ENCODE data around the gene TNFAIP1.

TNFAIP1 gene

DNA sequence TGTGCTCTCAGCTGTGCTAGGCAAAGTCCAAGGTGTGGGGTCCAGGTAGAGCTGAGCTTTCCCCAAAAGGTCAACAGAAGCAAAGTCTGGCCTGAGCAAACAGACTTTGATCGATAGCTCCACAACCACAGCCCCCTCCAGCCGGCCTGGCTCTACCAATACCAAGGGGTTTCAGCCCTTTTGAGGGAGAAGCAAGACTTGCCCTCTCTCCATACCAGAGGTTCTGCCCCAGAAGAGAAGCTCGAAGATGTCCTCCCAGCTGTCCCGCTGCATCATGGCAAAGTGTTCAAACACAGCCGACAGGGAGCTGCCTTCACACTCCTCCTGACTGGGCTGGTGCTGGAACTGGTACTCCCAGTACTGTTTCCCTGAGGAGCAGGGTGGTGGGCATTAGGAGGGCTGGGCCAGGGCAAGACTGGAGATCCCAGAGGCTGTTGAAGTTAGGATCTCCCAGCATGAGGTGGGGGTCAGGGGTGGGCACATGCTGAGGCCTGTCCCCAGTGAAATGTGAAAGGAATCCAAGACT lies 32.8 kb downstream of the TNFAIP1 start:
- TF ChIP-seq, protein P1, sequence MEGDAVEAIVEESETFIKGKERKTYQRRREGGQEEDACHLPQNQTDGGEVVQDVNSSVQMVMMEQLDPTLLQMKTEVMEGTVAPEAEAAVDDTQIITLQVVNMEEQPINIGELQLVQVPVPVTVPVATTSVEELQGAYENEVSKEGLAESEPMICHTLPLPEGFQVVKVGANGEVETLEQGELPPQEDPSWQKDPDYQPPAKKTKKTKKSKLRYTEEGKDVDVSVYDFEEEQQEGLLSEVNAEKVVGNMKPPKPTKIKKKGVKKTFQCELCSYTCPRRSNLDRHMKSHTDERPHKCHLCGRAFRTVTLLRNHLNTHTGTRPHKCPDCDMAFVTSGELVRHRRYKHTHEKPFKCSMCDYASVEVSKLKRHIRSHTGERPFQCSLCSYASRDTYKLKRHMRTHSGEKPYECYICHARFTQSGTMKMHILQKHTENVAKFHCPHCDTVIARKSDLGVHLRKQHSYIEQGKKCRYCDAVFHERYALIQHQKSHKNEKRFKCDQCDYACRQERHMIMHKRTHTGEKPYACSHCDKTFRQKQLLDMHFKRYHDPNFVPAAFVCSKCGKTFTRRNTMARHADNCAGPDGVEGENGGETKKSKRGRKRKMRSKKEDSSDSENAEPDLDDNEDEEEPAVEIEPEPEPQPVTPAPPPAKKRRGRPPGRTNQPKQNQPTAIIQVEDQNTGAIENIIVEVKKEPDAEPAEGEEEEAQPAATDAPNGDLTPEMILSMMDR (IDR thresholded peaks at IDR 0.05): no peak
- no peak for TF ChIP-seq ZFX (IDR thresholded peaks at IDR 0.05; ENCODE audit: borderline replicate concordance)
- H3K27ac ChIP-seq: no peak overlapping the region

DNA sequence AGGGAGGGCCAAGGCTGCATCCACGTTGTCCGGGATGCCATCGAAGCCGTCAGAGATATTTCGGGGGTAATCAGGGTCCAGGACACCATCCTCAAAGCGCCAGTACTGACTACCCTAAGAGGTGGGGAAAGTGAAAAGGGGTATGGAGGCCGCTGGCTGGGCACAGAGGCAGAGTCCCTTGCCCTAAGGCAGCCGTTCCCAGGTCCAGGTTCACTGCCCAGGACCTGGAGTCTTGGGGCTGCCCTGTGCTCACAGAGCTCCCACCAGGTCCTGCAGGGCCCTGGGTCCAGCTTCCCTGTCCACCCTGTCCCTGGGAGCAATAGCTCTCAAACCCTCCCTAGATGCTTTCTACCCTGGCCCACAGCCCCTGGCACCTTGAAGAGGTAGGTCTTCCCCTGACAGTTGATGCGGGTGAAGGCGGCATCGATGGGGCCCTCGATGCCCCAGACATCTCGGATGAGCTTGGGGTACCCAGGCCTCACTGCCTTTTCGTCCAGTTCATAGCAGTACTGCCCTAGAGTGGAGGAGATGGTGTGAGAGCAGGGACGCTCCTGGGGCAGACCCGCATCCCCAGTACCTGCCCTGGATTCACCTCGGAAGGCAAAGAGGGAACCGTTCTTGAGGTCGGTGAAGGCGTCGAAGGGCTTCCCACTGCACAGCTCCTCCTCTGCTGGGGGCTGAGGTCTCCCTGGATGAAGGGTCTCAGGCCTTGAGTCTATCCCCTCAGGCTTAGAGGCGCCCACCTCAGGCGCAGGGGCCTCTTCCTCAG lies 33.5 kb downstream of the TNFAIP1 start:
- peak overlapping the region; percentile 86 for H3K27ac ChIP-seq
- TF ChIP-seq, protein P1 (IDR thresholded peaks at IDR 0.05): no peak
- no peak for TF ChIP-seq ZFX (IDR thresholded peaks at IDR 0.05; ENCODE audit: borderline replicate concordance)

DNA sequence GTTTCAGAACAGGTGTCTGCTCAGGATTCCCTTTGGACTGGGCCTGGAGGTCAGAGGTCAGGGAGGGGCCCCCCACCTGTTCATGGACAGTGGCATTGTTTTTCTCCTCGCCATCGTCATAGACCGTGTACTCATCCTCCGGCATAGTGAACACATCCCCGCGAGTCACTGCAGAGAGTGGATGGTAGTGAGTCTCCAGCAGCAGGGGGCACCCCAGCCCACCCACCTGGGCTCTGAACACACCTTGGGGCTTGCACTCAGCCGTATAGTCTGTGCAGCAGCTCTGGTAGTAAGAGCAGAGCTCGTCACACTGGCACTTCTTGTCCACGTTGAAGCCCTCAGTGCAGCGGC lies 34.1 kb downstream of the TNFAIP1 start:
- peak overlapping the region; percentile 86 for H3K27ac ChIP-seq
- no peak for TF ChIP-seq ZFX (IDR thresholded peaks at IDR 0.05; ENCODE audit: borderline replicate concordance)
- TF ChIP-seq, protein P1 (IDR thresholded peaks at IDR 0.05): no peak

DNA sequence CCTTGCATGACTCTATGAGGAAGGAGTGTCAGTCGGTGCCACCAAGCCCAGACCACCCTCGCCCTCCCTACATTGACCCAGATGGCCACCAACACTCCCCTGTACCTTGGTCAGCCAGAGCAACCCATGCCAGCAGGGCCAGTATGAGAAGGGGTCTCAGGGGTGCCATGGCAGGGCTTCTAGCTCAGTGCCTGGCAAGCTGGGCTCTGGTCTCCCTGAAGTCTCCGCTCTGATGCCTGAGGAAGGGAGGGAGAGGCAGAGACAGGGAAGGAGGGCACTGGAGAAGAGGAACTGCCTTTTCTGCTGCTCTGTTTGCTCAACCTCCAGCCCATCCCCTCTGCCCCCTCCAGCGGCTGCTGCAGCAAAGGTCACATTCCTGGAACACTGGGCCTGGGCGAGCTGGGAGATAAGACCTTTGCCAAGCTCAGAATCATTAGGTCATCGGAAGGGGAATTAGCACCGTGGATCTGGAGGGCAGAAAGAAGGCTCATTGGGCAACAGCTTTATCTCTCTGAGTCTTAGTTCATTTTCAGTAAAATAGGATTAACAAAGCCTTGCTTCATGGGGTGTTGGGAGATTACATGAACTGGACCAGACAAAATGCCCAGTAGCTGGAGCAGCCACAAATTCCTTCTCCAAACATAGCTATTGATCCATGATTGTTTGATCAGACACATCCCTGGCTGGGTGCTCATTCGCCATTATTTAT lies 34.6 kb downstream of the TNFAIP1 start, which contains the start of gene VTN:
VTN (minus strand) TSS at position 273 of the 709 bp plus-strand sequence; CDS start at position 169, 104 bp downstream.
- H3K27ac ChIP-seq: peak within 1 kb of the TSS; percentile 86
- no peak for TF ChIP-seq ZFX (IDR thresholded peaks at IDR 0.05; ENCODE audit: borderline replicate concordance)
- TF ChIP-seq, protein P1 (IDR thresholded peaks at IDR 0.05): no peak

DNA sequence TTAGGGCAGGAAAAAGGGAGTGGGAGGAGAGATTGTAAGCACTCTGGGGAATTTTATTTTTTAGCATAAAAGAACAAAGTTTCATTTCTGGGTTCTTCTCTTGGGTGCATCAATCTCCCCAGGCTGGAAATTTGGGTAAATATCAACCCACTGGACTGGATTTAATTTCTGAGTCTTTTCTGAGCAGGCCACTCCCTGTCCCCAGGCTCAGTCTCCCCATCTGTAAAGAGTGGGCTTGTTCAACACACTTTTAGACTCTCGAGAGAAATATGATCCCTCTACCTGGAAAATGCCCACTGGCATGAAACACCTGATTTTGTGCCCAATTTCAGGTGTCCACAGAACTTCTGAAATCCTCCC lies 35.2 kb downstream of the TNFAIP1 start:
- H3K27ac ChIP-seq: peak overlapping the region; percentile 86
- TF ChIP-seq ZFX (IDR thresholded peaks at IDR 0.05; ENCODE audit: borderline replicate concordance): no peak
- TF ChIP-seq, protein P1 (IDR thresholded peaks at IDR 0.05): no peak

DNA sequence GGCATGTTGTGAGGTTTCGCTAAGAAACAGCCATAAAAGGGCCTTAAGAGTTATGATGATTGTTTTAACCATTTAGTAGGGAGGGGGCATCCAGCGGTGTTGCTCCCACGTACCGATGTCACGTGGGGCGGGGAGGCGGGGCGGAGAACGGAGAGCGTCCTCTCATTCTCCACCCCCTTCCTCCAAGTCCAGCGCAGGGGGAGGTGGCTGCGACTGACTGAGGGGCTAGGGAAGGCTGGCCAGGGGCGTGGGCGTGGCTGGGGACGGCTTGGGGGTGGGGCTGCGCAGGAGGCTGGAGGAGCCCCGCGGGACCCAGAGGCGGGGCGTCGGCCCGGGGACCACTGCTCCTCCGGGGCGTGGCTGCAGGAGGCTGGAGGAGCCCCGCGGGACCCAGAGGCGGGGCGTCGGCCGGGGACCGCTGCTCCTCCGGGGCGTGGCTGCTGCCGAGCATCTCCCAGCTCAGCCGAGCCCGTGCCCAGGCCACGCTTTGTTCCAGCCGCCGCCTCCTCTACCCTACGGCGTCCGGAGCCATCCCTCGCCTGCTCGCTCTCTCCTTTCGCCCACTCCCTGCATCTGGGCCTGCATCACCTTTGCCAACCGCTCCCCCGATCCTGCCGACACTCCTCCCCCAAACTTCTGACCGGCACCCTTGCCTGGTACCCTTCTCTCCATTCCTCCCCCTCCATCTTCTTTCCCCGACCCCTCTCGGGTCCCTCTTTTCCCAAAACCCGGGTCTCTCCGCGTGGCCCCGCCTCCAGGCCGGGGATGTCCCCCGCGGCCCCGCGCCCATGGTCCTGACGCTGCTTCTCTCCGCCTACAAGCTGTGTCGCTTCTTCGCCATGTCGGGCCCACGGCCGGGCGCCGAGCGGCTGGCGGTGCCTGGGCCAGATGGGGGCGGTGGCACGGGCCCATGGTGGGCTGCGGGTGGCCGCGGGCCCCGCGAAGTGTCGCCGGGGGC lies 36.0 kb downstream of the TNFAIP1 start, which contains the start of gene SARM1:
SARM1 (plus strand) TSS at position 450 of the 958 bp plus-strand sequence; CDS start at position 789, 339 bp downstream.
- TF ChIP-seq ZFX (IDR thresholded peaks at IDR 0.05; ENCODE audit: borderline replicate concordance): no peak
- TF ChIP-seq, protein P1 (IDR thresholded peaks at IDR 0.05): no peak
- peak within 1 kb of the TSS; percentile 86 for H3K27ac ChIP-seq
